HG03575 (cell line): ENCODE results near the gene NCOA6.

Source experiments
- ATAC-seq: cut with Tn5 transposase; IDR thresholded peaks from one replicate; pipeline ENCODE4 v1.9.1; 2021; ENCODE audit not compliant: unreplicated experiment, insufficient number of reproducible peaks, low FRiP score; ENCODE audit errors: extremely low read depth

NCOA6 gene

DNA sequence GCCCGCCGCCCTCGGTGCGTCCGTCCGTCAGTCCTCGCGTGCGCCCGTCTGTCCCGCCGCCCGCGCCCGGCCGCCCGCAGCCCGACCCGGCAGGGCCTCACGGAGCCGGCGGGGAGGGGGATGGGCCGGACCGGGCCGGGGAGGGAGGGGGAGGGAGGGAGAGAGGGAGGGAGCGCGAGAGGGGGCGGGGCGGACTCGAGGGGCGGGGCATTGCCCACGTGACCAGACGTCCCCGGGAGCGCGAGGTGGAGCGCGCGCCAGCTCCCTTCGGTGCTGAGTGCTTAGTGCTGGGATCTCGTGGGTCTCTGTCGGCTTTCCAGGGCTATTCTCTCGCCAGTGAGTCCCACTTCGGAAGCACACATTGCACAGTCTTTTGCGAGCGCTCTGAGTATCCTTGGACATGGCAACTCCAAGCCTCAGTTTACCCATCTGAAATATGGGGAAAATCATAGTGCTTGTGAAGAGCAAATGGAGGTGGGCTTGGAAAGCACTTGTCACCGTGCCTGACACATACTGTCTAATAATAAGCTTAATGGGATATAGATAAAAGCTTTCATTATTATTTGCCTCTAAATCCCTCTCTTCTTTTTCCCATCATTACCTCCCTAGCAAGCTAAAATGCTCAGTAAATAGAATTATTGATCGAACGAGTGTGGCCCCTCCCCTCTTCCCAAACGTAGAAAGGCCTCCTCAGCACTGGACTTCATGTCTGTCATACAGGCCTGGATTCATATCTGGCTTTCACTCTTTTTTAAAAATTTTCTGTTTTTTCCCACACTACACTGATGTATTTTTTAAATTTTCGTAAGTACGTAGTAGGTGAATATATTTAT is at the start of gene NCOA6:
NCOA6 (minus strand) TSS at position 122 of the 833 bp plus-strand sequence. CDS start 43,296 bp downstream, outside the sequence.
- no peak for ATAC-seq

DNA sequence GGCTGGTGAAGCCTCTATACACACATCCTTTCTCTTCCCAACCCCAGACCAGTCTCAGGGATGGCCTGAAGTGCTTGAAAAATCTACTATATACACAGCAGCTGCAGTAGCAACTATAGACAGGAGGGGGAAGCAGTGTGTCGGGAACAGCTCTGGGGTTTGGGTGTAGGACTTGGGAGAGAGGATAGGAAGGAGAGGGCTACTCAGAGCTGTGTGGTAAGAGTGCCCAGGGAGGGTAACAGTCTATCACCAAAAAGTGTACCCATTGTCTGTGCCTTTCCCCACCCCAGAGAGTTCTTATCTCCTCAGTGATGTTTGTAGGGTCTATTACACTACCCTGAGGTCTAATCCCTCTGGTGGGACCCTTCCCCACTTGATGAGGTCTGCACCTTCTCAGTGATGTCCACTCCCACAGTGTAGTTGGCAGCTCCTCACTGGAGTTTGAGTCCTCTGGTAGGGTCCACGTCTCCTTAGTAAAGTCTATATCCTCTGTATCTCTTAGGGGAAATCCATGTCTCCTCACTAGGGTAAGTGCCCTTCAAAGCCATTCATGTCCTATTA is 48.7 kb upstream of the NCOA6 start:
- no peak for ATAC-seq

DNA sequence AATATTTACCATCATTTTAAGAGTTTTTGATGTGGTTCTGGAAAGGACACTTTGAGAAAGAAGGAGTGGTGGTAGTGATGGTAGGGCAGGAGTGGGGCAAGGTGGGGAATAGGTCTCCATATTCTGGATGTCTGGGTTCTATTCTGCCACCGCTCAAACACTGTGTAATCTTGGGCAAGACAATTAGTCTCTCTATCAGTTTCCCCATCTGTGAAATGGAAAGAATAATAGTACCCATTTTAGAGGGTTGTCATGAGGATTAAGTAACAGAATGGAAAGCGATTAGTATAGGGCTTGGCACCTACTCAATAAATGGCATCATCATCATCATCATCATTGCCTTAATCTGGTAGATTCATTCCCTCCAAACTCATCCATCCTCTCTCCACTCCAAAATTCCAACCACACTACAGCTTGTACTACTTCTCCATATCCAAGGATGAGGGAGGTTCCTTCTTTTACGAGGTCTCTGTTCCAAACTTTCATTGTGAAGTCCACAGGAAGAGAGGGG is 48.2 kb upstream of the NCOA6 start:
- no peak for ATAC-seq

DNA sequence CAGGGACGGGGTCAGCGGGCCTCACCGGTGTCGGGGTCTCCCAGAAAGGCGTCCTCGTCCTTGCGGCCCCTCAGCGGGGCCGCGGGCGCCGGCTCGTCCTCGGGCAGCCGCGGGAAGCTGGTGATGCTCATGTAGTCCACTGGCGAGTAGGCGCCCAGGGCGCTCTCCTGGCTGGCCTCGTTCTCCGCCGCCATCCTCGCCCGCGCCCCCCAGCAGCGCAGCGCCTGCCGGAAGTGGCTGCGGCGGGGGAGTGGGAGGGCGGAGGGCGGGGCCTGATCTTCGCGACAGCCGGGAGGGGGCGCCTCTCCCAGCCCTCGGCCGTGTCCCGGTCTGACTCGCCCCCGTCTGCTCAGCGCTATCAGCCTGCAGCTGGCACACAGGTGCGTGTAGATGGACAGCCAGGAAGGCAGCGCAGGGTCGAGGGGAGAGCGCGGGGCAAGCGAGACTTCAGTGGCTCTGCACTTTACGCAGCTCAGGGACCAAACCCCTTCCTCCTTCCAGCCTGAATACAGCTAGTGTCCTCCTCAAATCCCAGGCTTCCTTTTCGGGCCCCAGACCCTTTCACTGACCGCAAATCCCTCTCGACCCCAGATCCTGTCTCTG is 47.3 kb upstream of the NCOA6 start, which contains the start of gene GGT7:
GGT7 (minus strand) TSS at position 235 of the 603 bp plus-strand sequence; CDS start at position 194, 41 bp downstream.
- ATAC-seq, result no peak

DNA sequence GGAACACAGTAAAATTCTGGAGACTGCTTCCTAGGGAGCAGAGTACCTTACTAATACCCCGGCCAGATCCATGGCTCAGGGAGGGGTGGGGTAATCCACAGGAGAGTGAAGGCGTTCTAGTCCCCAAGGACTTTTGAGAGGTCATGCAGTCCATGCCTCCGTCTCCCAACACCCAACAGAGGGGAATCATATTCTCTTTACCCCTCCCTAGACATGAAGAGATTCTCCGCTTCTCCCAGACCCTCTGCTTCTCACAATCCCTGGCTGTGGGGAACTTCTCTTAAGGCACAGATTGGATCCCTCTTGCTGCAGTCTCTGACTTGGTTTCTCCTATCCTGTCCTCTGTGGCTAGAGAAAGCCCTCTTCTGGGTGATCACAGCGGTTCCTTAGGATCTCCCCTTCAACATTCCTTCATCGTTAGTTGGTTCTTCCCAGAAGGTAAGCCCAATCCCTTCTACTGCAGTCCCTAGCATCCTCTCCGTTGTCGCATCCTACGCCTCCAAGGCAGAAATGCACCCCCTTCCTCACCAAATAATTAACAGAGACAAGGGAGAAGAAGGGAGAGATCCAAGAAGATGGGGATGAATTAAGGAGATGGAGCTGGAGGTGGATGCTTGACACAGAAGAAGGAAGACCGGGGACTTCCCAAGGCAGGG is 46.6 kb upstream of the NCOA6 start:
- ATAC-seq, result no peak

DNA sequence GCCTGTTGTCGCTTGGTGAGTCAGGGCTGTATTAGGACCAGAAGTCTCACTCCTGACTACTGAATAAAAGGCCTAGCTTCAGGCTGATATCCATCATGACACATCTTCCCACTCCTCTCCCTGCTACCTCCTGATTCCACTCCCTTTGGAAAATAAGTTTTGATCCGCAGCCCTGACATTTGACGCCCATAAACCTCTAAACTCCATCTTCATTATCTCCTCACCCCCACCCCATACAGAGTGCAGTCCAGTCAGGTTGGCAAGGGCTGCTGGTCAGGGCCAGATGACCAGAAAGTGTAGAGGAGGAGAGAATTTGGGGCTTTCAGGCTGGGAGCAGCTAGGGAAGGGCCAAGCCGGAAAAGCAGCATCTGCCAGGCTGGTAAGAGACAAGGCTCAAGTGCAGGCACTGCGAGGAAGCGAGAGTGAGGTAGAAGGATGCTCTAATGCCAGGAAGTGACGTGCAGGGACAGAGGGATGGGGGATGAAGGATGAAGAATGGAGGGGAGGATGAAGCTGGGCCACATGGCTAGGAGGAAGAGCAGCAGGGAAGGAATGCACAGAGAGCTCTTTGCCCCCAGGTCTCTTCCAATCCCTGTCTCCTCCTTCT is 46.0 kb upstream of the NCOA6 start:
- no peak for ATAC-seq

DNA sequence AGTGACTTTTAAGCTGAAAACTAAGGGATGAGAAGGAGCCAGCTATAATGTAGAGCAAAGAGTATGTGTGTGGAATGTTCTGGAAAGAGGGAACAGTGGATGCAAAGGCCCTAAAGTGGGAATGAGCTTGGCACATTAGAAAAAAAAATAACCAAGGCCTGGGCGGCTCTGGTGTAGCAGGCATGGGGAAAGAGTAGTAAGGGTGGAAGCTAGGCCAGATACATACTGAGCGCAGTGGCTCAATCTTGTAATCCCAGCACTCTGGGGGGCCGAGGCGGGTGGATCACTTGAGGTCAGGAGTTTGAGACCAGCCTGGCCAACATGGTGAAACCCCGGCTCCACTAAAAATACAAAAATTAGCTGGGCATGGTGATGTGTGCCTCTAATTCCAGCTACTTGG is 38.8 kb upstream of the NCOA6 start:
- ATAC-seq, result no peak

DNA sequence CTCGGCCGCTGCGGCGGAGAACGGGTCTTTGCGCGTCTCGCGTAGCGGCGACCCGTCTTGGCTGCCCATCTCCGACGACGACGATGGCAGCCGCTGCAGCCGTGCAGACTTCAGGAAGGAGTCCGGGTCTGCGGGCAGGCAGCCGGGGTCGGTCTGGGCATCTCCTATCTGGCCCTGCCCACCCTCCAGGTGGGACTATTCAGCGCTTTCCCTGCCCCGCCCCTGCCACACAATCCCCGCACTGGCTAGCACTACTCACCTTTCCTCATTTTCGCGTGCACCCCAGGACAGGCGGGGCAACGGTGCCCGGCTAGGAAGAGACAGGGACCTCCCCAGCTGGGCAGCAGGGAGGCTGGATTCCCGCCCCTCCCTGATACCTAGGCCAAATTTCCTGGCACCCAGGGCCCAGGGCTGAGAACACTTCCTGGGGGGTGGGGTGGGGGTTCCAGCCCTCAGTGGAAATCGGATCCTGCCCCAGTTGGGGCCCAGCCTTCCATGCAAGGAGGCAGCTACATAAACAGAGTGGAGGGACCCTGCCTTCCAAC is 38.0 kb upstream of the NCOA6 start:
- no peak for ATAC-seq

DNA sequence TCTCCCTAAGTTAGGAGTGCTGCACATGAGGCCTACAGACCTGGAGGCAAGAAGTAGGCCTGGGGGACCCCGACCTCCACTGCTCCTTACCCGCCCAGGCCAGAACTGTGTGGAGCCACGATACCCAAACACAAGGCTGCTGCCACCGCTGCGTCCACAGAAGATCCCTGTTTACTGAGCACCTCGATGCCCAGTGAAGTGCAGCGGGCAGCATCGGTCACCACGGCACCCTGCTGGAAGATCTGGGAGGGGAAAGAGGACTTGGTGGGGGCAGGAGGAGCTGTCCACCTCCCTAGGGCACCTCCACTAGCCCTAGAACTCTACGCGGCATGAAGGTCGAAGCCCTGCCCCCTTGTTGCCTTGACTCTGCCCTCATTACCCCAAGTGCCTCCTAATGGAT is 37.3 kb upstream of the NCOA6 start:
- no peak for ATAC-seq

DNA sequence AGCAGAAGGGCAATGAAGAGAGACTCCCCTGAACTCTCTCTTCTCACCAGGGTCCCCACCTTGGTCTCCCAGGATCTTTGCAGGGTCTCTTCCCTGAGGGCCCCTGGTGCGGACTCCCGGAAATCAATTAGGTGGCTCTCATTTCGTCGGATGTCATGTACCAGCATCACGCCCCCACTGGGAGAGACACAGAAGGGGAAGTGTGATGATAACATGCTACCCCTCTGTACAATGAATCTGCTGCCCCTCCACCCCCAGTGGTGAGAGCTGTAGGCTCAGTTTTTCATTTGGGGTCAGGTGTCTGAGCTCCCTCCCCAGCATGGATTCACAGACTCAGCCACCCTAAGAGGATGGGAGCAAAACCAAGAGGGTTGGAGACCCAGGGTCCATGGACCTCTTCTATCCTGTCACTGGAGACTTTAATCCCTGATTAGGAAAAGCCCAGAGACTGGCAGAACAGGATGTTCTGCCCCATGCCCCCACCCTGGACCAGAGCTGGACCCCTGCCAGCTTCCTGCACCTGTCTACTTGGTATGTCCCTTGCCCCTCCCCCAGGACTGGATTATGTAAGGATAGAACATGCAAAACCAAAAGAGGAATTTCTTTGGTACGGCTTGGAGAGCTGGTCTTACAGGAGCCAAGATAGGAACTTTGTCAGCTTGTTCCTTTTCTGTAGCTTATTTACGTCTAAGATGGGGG is 36.1 kb upstream of the NCOA6 start:
- no peak for ATAC-seq

DNA sequence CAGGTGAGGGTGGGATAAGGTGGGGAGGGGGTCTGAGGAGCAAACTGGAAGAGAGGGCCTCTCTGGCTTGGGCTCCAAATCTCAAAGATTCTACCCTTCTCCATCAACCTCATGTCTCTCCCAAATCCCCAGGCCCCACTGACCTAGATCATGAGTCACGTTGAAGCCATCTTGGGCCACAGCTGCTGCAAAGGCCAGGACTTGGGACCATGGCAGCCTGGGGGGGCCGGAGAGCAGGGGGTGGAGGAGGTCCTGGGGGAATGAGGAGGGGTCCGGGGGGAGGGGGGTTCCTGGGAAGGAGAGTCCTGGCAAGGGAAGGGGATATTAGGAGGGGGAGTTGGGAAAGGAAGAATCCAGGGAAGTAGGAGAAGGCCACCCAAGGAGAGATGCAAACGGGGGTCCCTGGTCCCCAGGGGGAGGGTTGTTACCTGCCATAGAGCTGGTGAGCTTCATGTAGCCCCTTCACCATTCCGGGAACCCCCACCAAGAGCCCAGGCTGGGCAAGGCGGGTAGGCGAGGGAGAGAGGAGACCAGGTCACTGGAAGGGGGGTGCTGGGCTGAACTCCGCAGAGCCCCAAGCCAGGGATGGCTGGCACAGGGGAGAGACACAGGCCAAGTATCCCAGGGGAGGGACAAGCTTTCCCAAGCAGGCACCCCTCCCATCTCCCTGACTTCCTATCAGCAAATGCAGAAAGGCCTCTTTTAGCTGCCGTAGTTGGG is 34.5 kb upstream of the NCOA6 start:
- ATAC-seq, result no peak

DNA sequence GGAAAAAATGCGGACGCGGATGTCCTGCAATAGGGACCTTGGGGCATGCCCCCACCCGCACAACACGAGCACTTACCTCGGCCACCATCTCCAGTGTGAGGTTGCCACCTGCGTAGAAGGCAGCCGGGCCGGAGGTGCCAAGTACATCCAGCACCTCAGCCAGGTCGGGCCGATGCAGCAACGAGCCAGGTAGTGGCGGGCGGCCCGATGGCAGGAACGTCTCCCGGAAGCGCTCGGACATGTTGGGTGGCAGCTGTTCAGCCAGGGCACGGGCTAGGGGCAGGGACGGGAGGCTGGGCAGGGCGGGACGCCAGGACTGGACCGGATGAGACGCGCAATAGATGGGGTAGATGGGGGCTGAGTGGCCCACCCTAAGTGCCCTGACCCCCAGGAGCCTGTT is 33.9 kb upstream of the NCOA6 start:
- ATAC-seq, result no peak

DNA sequence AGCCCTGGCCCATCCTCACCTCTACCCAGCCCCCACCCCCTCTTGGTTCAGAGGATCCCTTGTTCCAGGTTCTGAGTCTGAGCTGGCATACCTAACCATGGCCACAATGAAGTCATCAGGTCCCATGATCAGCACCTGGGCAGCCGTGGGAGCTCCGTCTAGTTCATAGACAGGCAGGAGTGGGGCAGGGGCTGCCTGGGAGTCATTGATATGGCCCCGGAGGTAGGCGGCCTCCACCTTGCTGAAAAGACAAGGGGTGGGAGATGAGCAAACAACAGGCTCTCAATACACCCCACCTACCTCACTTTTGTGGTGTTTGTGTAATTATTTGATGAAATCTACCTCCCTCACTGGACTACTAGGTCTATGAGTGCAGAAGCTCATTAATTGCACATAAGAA is 26.8 kb upstream of the NCOA6 start:
- ATAC-seq, result no peak

DNA sequence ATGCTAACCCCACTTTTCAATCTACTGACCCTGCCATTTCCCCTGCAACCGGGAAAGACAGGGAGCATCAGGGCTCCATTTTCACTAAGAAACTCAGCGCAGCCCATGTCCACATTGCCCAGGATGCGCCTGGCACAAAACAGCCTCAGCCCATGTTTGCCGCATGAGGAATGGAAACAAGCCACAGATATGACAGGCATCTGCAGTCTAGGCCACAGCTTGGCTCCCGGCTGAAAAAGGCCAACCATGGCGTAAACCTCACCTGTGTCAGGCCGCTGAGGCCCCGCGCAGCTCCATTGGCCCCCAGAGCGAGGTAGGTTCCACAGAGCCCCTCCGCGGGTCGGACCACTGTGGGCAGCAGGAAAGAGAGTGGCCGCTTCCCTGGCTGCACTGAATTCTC is 25.5 kb upstream of the NCOA6 start:
- ATAC-seq, result no peak

DNA sequence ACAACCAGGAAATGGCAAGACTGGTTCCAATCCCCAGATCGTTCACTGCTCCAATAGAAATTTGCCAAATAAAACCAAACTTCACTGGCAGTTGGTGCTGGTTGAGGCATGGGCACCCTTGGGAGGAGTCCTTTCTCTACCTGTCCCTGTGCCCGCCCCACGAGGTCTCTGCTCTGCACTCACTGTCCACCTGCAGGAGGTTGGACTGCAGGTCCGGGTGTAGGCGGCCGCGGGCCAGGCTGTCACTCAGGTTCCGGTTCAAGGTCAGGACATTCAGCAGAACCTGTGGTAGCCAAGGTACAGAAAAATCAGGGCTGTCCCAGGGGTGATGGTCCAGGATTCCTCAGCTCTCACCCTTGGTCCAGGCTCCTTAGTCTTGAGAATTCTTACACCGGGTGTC is 24.3 kb upstream of the NCOA6 start:
- no peak for ATAC-seq

DNA sequence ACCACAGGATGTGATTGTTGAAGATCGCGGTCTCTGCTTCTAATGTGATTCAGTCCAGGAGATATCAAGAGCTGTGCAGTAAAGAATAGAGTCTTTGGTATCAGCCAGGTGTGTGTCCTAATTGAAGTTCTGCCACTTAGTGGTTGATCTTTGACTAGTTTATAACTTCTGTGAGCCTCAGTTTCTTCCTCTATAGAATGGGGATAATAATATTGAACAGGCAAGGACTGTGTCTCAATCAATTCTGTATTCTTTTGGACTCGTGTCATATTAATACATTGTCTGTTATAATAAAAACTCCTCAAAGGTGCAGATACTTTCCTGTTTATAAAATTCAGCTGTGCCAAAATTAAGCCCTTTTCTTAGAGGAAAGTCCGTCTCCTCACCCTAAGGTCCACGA is 23.1 kb upstream of the NCOA6 start:
- ATAC-seq, result no peak

DNA sequence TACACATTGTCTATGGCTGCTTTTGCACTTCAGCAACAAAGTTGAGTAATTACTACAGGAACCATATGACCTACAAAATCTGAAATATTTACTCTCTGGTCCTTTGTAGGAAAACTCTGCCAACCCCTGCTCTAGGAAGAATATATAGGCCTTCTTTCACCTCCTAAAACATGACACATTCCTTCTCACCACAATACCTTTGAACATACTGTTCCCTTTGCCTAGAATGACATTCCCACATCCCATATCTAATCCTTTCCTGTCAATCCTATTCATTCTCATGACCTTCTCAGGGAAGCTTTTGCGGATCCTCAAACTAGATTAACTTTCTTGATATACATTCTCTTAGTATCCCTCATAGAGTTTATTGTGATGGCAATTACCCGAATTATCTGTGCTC is 18.0 kb upstream of the NCOA6 start:
- no peak for ATAC-seq

DNA sequence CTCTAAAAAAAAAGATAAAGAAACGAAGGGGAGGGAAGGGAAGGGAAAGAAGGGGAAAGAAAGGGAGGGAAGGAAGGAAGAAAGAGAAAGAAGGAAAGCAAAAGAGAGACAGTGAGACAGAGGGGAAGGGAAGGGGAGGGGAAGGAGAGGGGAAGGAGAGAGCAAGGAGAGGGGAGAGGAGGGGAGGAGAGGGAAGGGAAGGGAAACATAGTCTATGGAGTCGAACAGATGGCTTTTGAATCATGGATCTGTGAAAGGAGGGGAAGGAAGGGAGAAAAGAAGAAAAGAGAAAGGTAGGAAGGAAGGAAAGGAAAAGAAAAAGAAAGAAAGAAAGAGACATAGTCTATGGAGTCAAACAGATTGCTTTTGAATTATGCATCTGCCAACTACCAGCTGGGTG is 16.7 kb upstream of the NCOA6 start:
- no peak for ATAC-seq
